ENCODE data around the gene DYSF.

- TF ChIP-seq, protein P1, sequence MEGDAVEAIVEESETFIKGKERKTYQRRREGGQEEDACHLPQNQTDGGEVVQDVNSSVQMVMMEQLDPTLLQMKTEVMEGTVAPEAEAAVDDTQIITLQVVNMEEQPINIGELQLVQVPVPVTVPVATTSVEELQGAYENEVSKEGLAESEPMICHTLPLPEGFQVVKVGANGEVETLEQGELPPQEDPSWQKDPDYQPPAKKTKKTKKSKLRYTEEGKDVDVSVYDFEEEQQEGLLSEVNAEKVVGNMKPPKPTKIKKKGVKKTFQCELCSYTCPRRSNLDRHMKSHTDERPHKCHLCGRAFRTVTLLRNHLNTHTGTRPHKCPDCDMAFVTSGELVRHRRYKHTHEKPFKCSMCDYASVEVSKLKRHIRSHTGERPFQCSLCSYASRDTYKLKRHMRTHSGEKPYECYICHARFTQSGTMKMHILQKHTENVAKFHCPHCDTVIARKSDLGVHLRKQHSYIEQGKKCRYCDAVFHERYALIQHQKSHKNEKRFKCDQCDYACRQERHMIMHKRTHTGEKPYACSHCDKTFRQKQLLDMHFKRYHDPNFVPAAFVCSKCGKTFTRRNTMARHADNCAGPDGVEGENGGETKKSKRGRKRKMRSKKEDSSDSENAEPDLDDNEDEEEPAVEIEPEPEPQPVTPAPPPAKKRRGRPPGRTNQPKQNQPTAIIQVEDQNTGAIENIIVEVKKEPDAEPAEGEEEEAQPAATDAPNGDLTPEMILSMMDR (IDR thresholded peaks at IDR 0.05; ENCODE audit: poor library complexity, severe bottlenecking) = no peak
- TF ChIP-seq RAD21 (conservative IDR thresholded peaks at IDR 0.05) = no peak
- no peak for TF ChIP-seq EZH2 (IDR thresholded peaks at IDR 0.05; ENCODE audit: borderline replicate concordance, insufficient read depth, low read length, poor library complexity, severe bottlenecking)
- no peak for TF ChIP-seq REST (IDR thresholded peaks at IDR 0.05; ENCODE audit: borderline replicate concordance)
- TF ChIP-seq POLR2AphosphoS5 (IDR thresholded peaks at IDR 0.05) = no peak
- TF ChIP-seq MXI1 (conservative IDR thresholded peaks at IDR 0.05; ENCODE audit: poor library complexity, severe bottlenecking) = no peak
Observed at GRCh38 chr2:71702971-71703898, 249.9 kb downstream of the DYSF start.

Measured in neural cell (in vitro differentiated cells).